ENCODE data around the gene L3MBTL3.
"Not testable (repeated sequence)": the region's sequence is repeated elsewhere in the genome, so short reads cannot be mapped to it uniquely, and the experiment has no call there.

Gene L3MBTL3

DNA sequence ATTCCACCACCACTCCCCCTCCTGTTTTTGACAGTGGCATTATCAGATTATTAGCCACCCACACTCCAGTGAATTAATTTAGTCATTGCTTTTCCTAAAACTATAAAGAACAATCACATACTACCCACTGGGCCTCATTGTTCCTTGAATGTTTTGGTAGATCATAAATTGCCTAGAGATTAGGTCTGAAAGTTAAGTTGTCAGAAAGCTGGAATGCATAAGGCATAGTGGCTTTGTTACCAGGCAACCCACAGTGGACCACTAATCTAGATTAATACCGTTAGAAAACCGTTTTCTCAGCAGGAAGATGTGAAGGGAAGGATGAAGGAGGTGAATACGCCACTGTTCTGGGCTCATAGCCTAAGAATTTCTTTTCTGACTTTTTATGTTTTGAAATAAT lies 128.7 kb downstream of the L3MBTL3 start:
- no peak for DNase-seq

DNA sequence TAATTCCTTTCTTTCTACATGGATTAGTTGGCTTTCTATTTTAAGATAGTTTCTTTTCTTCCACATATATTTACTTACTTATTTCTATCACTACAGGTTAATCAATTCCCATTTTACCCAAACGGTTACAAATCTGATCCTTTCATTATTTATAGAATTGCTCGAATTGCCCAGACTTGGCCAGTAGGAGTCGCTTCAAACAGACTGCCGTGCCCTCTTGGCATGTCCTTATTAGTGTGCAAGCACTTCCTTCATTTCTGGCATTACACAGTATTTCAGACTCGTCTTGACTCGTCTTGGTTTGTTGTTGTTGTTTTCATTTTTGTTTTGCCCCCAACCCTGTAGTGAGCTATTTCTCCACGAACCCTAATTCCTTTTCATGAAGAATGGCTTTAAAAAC lies 129.8 kb downstream of the L3MBTL3 start:
- DNase-seq = no peak

DNA sequence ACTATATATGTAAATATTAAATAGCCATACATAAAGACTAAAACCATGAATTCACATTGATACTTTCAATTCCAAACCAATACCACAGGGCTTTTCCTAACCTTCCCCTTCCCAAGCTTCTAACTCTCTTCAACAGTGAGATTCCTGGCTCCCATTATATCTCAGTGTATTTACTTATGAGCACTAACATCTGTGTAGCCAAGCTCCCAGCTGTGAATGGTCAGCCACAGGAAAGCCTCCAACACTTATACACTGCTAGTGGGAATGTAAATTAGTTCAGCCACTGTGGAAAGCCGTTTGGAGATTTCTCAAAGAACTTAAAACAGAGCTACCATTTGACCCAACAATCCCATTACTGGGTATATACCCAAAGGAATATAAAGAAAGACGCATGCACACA lies 130.6 kb downstream of the L3MBTL3 start:
- DNase-seq = not testable (repeated sequence)

DNA sequence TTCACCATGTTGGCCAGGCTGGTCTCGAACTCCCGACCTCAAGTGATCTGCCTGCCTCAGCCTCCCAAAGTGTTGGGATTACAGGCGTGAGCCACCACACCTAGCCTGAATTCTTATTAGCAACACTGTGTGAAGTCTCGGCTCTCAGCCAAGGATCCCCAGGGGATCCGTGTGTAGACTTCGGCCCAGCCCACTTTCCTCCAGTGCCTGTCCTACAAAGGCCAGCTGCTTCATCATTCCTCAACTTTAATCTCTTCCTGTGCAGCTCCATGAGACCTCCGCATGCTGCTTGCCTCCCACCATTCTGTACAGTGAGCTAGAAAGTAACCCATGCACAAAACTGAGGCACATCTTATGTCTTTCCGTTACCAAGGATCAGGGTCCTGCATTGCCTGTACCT lies 132.5 kb downstream of the L3MBTL3 start:
- no peak for DNase-seq

DNA sequence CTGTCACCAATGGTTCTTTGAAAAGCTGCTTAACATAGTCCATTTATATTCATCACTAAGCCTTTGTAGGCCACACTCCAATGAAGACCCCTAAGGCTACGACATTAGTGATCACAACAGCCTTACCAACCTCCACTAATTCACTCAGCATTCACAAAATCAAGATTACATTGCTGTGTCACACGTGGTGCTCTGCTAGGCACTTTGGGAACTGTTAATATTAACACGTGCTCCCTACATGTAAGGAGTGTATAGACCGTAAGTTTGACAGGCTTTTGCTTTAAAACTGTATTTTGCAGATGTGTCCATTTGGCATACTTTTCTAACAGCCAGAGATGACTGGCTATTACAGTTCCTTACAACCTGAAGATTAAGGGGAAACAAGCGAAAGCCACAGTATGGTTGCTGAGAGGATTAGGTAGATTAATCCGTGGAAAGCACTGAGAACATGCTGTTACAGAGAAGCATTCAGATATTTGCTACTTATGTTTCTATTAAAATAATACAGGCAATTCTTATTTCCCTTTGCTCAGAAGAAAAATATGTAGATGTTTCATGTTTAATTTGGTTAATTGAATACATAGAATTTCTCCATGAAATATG lies 134.6 kb downstream of the L3MBTL3 start:
- DNase-seq = no peak

DNA sequence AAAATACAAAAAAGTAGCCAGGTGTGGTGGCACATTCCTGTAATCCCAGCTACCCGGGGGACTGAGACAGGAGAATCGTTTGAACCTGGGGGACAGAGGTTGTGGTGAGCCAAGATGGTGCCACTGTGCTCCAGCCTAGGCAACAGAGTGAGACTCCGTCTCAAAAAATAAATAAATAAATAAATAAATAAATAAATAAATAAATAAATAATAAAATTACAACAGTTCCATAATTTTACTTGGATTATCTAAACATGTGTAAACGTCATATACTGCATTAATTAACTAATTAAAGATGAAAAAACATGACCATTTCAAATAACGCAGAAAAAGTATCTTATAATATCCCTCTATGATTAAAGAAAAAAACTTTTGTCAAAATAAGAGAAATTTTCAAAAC lies 138.5 kb downstream of the L3MBTL3 start:
- no peak for DNase-seq

DNA sequence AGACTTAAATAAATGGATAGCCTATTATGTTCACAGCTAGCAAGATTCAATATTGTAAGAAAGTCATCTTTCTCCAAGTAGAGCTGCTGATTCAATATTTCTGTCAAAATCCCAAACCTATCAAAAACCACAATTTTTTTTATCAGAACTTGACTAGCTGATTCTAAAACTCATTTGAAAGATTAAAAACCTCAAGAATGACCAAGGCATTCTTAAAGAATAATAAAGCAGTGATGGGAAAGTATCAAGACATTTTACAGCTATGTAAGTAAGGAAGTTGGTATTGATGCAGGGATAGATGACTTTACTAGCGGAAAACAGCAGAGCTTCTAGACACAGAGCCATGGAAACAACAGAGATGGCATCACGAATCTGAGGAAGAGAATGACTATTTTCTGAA lies 139.7 kb downstream of the L3MBTL3 start:
- DNase-seq = no peak

DNA sequence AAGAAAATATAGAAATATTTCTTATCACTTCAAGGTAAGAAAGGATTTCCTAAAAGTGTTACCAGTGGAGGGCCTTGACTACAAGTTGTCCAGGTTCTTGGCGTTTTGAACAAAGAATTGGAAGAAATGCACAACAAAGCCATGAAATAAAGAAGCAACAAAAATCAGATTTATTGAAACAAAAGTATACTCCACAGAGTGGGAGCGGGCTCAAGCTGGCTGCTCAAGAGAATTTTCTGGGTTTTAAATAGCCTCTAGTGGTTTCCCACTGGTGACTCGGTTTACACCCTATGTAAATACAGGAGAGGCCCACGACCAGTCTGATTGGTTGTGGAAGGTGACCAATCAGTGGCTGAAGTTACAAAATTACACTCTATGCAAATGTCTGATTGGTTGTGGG lies 140.2 kb downstream of the L3MBTL3 start:
- DNase-seq = no peak

DNA sequence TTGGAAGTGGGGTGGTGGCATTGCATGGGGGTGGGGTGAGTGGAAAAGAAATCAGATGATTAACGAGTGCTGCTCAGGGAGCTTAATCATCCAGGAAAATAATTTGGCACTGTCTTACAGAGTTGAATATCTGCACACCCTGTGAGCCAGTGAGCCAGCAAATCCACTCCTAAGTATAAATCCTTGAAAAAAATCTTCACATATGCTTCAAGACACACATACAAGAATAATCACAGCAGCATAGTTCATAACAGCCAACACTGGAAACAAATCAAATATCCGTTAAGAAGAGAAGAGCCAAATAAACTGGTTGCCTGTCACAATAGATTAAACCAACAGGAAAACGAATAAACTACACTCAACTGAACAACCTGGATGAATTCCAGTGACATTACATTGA lies 141.6 kb downstream of the L3MBTL3 start:
- no peak for DNase-seq

DNA sequence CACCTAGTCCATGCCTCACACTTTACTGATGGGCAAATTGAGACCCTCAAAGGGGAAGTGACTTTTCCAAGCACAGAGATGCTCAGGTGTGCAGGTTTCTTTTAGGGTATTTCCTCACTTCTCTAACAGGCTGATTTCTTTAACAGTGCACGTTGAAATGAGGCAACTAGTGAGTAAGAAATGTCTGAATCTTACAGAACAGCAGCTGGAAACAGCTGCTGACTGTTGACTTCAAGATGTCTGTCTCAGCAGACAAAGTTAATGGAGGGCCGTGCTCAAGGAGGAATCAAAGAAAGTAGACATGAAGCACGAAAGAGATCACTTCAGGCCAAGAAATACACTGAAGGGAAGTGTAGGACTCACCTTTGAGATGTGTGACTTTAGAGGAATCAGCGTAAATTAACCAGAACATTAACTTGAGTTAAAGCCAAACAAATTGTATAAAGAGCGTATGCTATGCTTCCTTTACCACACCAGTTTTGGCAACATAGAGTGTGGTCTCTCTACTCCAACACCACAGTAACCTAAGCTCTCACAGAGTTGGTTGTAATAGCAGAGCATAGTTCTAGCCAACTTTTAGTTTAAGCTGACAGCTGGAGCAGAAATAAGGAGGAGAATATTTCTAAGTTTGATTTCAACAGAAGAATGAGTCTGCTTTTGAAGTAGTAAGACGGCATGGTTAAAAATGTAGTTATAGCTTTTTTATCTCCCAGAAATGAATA lies 143.5 kb downstream of the L3MBTL3 start:
- DNase-seq = no peak

DNA sequence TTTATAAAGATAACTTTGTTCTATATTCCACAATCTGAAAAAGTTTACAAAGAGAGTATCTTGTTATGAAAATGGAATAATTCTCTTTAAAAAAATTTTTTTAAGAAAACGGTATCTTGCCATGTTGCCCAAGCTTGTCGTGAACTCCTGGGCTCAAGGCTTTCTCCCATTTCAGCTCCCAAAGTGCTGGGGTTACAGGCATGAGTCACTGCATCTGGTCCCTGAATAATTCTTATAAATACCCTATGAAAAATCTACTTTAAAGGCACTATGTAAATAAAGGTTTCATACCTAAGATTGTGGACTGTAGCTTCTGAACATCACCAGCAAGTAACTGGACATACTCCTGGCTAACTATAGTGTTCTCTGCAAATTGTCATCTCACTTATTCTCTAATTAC lies 144.0 kb downstream of the L3MBTL3 start:
- DNase-seq = no peak

DNA sequence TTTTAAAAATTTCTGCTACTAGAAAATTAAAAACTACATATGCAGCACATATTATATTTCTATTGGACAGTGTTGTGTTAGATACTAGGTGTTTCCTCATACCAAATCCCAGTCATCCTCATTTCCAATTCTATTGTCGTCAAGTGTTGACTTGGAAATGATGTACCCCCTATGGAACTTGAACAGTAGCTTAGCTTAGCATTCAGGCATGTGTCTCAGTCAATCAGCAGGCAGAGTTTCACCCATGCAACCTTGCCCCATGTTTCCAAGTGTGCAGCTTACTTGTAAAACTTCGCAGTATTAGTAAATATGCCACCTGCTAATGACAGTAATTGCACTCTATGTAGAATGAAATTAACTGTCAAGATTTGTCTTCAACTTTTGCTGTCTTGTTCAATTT lies 144.9 kb downstream of the L3MBTL3 start:
- DNase-seq = no peak

DNA sequence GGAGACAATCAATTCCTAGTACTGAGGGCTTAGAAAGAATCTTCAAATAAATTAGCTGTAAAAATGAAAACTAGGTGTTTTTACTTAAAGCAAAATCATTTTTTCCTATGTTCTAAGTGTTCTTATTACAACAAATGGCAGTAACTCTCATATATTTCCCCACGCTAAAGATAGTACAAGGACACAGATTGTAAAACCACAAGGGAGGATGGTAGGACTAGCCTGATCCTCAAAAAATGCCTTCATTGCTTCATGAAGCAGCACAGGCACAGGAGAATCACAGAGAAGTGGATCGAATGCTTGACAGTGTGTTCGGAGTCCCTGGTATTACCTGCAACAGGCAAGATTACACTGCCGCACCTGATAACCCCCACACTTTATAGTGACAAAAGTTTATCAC lies 145.9 kb downstream of the L3MBTL3 start:
- DNase-seq = no peak

DNA sequence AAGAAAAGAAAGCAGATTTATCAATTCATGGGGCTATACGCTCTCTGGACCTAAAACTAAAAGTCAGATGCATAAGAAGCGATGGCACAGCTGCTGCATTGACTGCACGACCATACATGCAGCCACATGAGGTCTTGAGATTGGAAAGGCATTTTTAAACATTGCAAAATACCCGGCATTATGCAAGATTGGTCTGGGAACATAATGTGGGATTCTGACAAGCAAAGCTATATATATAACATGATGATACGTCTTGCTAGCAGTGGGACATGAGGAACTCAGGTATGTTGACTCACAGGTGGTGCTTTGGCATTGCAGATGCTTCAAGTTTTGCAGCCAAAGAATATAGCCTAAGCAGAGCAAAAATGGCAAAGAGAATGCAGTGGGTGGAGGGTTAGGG lies 149.3 kb downstream of the L3MBTL3 start:
- DNase-seq = no peak

DNA sequence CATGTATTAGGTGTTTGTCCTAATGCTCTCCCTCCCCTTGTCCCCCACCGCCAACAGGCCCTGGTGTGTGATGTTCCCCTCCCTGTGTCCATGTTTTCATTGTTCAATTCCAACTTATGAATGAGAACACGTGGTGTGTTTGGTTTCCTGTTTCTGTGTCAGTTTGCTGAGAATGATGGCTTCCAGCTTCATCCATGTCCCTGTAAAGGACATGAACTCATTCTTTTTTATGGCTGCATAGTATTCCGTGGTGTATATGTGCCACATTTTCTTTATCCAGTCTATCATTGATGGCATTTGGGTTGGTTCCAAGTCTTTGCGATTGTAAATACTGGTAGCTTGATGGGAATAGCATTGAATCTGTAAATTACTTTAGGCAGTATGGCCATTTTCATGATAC lies 151.8 kb downstream of the L3MBTL3 start:
- not testable (repeated sequence) for DNase-seq

DNA sequence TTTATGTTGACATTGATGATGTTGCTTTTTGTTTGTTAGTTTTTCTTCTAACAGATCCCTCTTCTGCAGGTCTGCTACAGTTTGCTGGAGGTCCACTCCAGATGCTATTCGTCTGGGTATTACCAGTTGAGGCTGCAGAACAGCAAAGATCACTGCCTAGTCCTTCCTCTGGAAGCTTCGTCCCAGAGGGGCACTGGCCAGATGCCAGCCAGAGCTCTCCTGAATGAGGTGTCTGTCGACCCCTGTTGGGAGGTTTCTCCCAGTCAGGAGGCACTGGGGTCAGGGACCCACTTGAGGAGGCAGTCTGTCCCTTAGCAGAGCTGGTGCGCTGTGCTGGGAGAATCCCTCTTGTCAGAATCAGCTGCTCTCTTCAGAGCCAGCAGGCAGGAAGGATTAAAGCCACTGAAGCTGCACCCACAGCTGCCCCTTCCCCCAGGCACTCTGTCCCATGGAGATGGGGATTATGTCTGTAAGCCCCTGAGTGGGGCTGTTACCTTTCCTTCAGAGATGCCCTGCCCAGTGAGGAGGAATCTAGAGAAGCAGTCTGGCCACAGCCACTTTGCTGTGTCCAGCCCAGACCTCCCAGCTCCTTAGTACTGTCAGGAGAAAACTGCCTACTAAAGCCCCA lies 155.1 kb downstream of the L3MBTL3 start:
- not testable (repeated sequence) for DNase-seq

DNA sequence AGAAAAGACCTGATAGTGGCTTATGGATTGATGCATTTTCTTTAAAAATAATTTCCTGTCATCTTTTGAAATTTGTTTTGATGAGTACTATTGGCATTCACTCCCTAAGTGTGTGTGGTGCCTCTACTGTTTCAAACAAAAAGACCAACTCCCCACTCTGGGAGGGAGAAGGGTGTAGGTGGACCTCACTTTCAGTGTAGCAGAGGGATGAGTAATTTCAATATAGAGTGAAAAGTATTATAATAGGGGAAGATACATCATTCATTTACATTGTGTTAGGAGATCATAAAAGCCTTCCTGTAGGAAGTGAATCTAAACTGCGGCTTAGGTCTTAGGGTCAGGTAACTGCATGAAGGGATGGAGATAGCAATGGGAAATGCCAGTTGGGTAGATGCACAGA lies 158.0 kb downstream of the L3MBTL3 start:
- DNase-seq = no peak

DNA sequence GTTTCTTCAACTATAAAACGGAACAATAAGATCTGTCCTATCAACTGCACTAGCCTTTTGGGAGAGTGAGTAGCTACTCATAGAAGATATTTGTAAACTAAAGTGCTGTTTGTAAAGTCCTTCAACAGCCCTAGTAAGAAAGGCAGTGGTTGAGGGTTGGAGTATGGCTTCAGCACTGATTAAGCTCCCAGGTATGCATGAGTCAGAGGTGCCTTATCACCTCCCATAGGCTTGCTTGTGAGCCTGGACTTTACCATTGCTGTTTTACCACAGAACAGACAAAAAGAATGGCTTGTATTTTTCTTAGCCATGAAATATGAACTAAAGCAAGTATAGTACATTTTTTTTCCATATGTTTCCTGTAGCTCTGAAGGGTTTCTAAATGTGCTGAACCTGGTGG lies 160.3 kb downstream of the L3MBTL3 start:
- DNase-seq = no peak

DNA sequence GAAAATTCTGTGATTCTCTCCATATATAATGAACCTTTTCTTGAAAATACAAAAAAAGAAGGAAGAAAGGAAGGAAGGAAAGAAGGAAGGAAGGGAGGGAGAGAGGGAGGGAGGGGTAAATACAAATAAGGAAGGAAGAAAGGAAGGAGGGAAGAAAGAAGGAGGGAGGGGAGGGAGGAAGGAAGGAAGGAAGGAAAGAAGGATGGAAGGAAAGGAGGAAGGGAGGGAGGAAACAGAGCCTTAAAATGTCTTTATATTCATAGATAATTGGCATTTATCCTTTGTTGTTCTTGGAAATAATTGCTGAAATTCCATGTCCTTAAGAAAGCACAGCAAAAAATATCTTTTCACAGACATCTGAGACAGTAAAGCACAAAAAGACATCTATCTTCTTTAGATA lies 164.1 kb downstream of the L3MBTL3 start:
- DNase-seq = no peak

DNA sequence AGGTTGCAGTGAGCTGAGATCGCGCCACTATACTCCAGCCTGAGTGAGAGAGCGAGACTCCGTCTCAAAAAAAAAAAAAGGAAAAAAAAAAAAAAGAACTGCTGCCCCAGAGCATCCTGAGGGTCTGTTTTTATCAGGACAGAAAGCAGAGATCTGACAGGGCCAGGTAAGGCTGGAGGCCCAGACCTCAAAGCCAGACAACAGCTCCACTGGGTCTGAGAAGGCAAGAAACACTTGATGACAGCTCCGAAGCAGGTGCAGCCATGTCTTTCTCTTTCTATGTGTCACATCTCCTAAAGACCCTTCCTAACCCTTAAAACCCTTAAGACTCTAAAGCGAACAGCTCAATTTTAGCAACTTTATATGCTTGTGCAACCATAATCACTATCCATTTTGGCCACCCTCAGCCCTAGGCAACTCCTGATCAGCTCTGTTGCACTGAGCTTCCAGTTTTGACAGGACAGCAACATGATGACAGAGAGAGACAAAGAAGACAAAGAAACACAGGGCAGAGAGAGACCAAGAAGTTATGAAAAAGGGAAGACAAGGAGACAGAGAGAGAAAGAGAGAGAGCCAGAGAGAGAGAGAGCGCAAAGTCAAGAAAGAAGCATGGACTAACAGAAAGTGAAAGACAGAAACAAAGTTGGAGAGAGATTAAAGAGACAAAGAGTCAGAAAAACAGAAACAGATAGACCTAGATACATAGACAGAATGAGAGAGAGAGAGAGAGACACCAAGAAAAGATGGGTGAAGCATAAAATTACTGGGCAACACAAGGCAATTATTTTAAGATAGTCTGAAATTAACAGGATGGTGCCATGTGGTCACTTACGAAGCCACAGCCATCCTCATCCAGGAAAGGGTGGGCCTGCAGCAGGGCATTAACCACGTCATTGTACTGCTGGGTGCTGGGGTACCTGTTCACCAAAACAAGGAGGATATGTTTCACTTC lies 165.2 kb downstream of the L3MBTL3 start:
- DNase-seq = peak; percentile 40

DNA sequence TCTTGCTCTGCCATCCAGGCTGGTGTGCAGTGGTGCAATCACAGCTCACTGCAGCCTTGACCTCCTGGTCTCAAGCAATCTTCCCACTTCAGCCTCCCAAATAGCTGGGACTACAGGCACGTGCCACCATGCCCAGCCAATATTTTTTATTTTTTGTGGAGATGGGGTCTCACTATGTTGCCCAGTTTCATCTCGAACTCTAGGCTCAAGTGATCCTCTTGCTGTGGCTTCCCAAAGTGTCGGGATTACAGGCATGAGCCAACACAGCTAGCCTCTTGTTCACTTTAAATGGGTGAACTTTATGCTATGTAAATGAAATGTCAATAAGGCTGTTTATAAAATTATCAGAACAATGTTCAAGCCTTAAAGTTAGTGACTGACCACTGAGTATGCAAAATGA lies 167.3 kb downstream of the L3MBTL3 start:
- no peak for DNase-seq

DNA sequence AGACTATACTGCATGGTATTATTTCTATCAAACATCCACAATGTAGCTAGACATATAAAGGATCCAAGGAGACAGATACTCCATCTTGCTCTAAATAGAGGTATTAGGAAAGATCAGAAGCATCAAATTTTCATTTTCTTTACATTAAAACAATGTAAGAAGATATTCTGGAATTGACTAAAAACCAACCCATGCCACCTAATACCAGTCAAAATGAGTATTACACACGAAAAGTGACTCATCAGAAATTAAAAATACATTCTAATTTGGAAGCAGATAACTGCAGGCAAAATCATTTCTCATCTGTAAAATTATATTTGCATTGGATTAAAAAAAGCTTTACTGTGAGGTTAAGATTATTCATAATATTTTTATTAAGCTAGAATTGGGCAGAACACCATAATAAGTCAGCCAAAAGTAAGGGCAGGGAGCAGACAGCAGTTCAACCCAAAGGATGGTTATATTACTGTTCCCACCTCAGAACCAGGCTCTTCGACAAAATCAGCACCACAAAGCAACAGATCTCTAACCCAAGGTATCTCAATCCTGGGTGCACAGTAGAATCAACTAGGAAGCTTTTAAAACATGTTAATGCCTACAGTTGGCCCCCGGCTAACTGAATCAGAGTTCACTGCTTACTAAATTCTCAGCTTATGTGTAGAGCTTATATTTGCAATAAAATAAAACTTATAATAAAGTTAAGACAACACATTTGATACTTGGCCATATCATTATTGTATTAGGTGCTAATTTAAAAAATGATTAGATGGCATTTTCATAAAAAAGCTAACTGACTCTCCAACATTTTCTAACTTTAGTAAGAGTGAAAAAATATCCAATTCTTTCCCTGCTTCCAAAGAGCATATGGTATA lies 169.2 kb downstream of the L3MBTL3 start:
- DNase-seq = no peak
